AG09319 (cell line): ENCODE results near the gene KRTAP3-2.

Source experiments
- DNase-seq: peaks from one replicate; pipeline ENCODE4 v3.0.0-alpha.2; 2010; ENCODE audit warnings: low read depth; ENCODE audit errors: extremely low read depth
- CTCF ChIP-seq: IDR thresholded peaks from 2 replicates; pipeline ENCODE4 v1.5.1; 2011; ENCODE audit warnings: low read depth, mild to moderate bottlenecking, inconsistent platforms, low read length, moderate library complexity

KRTAP3-2 gene

GRCh38 chr17:41004397-41004796 is 4.7 kb upstream of the KRTAP3-2 start:
- TF ChIP-seq CTCF: no peak
- DNase-seq: no peak

GRCh38 chr17:41003926-41004325 is 4.2 kb upstream of the KRTAP3-2 start:
- TF ChIP-seq CTCF: no peak
- DNase-seq: no peak

GRCh38 chr17:41002814-41003213 is 3.1 kb upstream of the KRTAP3-2 start:
- DNase-seq: no peak
- TF ChIP-seq CTCF: no peak

- TF ChIP-seq CTCF: no peak
- no peak for DNase-seq
These were observed 2.1 kb upstream of the KRTAP3-2 start for GRCh38 chr17:41001795-41002194.

- no peak for TF ChIP-seq CTCF
These were observed 2.3 kb downstream of the KRTAP3-2 start for GRCh38 chr17:40997361-40997760.

GRCh38 chr17:40996829-40997228 is 2.9 kb downstream of the KRTAP3-2 start:
- no peak for TF ChIP-seq CTCF

More at GRCh38 chr17:40997361-40997760, 2.3 kb downstream of the KRTAP3-2 start:
- no peak for DNase-seq

GRCh38 chr17:40995116-40995515 is 4.6 kb downstream of the KRTAP3-2 start:
- no peak for TF ChIP-seq CTCF
- no peak for DNase-seq

More at GRCh38 chr17:40996829-40997228, 2.9 kb downstream of the KRTAP3-2 start:
- DNase-seq: no peak
